ENCODE data around the gene RBMS1. TPM values are rescaled to one million over a fixed set of nuclear protein-coding genes. Genes with fewer than 3 reads are reported as not detected.

RBMS1 gene
- total RNA-seq, 4 donors from 2014 or later: 13.0 to 24.5 (median 14.1) TPM

DNA sequence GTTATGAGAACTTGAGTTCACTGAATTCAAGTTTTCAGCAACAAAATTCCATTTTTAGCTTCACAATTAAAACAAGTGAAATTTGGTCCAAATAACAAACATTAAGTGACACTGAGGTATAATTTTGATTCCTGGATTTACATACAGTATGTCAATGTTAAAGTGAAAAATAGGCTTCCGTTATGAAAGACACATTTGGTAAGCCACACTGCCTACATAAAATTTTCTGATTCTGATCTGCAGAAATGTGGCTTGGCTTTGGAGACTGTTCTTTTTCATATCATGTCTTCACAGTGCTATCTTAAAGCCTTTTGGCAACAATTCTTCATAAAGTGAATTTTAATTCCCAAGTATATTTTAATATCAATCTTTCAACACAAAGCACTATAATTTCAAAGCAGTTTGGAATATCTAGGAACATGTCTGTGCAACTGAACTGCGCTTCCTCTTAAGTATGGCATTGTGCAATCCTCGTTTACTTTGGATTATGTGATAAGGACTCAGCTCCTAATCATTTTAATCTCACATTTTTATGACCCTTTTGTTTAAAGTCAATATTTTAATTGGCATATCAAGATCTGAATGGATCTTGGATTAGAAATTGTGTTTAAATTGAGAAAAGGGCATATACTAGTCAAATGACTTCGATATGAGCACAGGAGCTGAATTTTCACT is 60.0 kb downstream of the RBMS1 start:
- in situ Hi-C loops (cut with MboI; ENCODE audit: low sequenced_read_pairs in 4 of 4): loop anchor here in 1 of 4 donors (25.0 kb wide), 1 partner anchor 529 kb away; no protein-coding TSS in a partner anchor
- Histone ChIP-seq H3K9me3 (peaks cover 0 to 4% (median 0%) of the 10 kb centered on the region in 3 donors), H3K4me3 (no peak overlapping the region), H3K27ac (no peak overlapping the region), H3K27me3 (no peaks in the 10 kb centered on the region), H3K4me1 (peaks cover 9 to 11% of the 10 kb centered on the region in 2 donors), H3K36me3 (no peaks in the 10 kb centered on the region)
- DNase-seq: no peak
- ATAC-seq: no peak
- no peak for TF ChIP-seq POLR2A (IDR thresholded peaks at IDR 0.05)
- TF ChIP-seq, protein P1, sequence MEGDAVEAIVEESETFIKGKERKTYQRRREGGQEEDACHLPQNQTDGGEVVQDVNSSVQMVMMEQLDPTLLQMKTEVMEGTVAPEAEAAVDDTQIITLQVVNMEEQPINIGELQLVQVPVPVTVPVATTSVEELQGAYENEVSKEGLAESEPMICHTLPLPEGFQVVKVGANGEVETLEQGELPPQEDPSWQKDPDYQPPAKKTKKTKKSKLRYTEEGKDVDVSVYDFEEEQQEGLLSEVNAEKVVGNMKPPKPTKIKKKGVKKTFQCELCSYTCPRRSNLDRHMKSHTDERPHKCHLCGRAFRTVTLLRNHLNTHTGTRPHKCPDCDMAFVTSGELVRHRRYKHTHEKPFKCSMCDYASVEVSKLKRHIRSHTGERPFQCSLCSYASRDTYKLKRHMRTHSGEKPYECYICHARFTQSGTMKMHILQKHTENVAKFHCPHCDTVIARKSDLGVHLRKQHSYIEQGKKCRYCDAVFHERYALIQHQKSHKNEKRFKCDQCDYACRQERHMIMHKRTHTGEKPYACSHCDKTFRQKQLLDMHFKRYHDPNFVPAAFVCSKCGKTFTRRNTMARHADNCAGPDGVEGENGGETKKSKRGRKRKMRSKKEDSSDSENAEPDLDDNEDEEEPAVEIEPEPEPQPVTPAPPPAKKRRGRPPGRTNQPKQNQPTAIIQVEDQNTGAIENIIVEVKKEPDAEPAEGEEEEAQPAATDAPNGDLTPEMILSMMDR (IDR thresholded peaks at IDR 0.05 in 4 of 5, conservative IDR thresholded peaks at IDR 0.05 in 1 of 5): no peak
- intact Hi-C loops (cut with DNase I; ENCODE audit: low total_unique reads): no loop called here

DNA sequence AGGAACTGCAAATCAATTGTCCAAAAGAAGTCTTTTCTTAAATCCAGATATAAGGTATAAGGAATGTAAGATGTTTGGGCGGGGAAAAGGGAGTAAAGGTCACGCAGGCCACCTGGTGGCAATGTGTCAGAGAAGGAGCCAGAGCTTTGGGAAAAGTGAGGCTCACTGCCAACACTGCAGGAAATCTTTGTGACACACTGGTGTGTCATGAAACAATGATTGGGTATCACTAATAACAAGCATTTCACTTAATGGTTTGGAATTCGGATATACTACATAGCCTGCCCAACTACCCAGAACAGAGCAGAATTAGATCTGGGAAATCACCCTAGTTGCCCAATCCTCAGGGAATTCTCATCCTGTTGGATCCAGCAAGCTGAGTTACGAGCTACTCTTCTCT is 61.0 kb downstream of the RBMS1 start:
- intact Hi-C loops (cut with DNase I; ENCODE audit: low total_unique reads) (no loop called here), in situ Hi-C loops (cut with MboI; ENCODE audit: low sequenced_read_pairs in 4 of 4) (loop anchor here in 1 of 4 donors (25.0 kb wide), 1 partner anchor 530 kb away; no protein-coding TSS in a partner anchor)
- H3K27ac ChIP-seq: no peak overlapping the region
- H3K4me3 ChIP-seq: no peak overlapping the region
- no peaks in the 10 kb centered on the region for H3K36me3 ChIP-seq
- peaks cover 0 to 4% (median 0%) of the 10 kb centered on the region in 3 donors for H3K9me3 ChIP-seq
- H3K4me1 ChIP-seq: peaks cover 19 to 20% of the 10 kb centered on the region in 2 donors
- TF ChIP-seq, protein P1 (IDR thresholded peaks at IDR 0.05 in 4 of 5, conservative IDR thresholded peaks at IDR 0.05 in 1 of 5): peak in 1 of 5 experiments; percentile 18
- TF ChIP-seq POLR2A (IDR thresholded peaks at IDR 0.05): no peak
- no peaks in the 10 kb centered on the region for H3K27me3 ChIP-seq
- DNase-seq: no peak
- no peak for ATAC-seq

DNA sequence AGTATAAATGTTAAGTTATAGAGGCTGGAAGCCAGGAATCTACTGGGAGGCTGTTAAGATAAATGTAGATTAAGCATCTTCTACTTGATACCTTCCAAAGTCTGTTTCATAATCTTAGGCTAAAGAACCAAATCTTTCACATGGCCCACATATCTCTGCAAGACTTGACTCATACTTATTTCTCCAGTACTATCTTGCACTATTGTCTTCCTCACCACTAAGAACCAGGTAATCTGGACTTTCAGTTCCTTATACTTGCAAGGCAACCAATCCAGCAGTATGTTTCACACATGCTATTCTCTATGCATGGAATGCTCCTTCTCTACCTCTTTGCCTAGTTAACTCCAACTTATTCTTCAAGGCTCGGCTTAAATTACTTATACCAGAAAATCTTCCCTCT is 62.2 kb downstream of the RBMS1 start:
- no peaks in the 10 kb centered on the region for H3K27me3 ChIP-seq
- H3K36me3 ChIP-seq: no peaks in the 10 kb centered on the region
- no peak overlapping the region for H3K27ac ChIP-seq
- intact Hi-C loops (cut with DNase I; ENCODE audit: low total_unique reads) (no loop called here), in situ Hi-C loops (cut with MboI; ENCODE audit: low sequenced_read_pairs in 4 of 4) (loop anchor here in 1 of 4 donors (25.0 kb wide), 1 partner anchor 531 kb away; no protein-coding TSS in a partner anchor)
- ATAC-seq (no peak), DNase-seq (no peak)
- no peak for TF ChIP-seq POLR2A (IDR thresholded peaks at IDR 0.05)
- TF ChIP-seq, protein P1 (IDR thresholded peaks at IDR 0.05 in 4 of 5, conservative IDR thresholded peaks at IDR 0.05 in 1 of 5): no peak
- H3K4me3 ChIP-seq: no peak overlapping the region
- H3K4me1 ChIP-seq: peaks cover 28 to 31% of the 10 kb centered on the region in 2 donors
- H3K9me3 ChIP-seq: peaks cover 0 to 4% (median 0%) of the 10 kb centered on the region in 3 donors

DNA sequence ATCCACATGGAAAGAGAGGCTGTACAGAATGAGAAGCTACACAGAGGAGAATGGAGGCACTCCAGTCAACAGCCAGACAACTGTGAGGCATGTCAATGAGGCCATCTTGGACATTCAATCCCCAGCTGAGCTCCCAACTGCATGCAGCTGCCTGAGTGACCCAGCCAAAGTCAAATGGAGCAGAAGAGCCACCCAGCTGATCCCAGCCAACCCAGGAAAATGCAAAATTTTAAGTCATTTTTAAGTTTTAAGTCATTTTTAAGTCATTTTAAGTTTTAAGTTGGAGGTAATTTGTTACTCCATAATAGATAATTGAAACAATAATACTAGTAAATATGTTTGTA is 63.6 kb downstream of the RBMS1 start:
- peaks cover 0 to 4% (median 0%) of the 10 kb centered on the region in 3 donors for H3K9me3 ChIP-seq
- no peaks in the 10 kb centered on the region for H3K27me3 ChIP-seq
- no peak for TF ChIP-seq POLR2A (IDR thresholded peaks at IDR 0.05)
- TF ChIP-seq, protein P1 (IDR thresholded peaks at IDR 0.05 in 4 of 5, conservative IDR thresholded peaks at IDR 0.05 in 1 of 5): no peak
- intact Hi-C loops (cut with DNase I; ENCODE audit: low total_unique reads): no loop called here
- no peak overlapping the region for H3K4me3 ChIP-seq
- no peaks in the 10 kb centered on the region for H3K36me3 ChIP-seq
- in situ Hi-C loops (cut with MboI; ENCODE audit: low sequenced_read_pairs in 4 of 4): loop anchor here in 1 of 4 donors (25.0 kb wide), 1 partner anchor 532 kb away; no protein-coding TSS in a partner anchor
- ATAC-seq (no peak), DNase-seq (no peak)
- H3K27ac ChIP-seq: peak overlapping the region in 1 of 4 donors; percentile 1
- peaks cover 36 to 38% of the 10 kb centered on the region in 2 donors for H3K4me1 ChIP-seq
